NCI-H1417 treated with DMSO at 0.1 percent for 48 hours (cell line): ENCODE measurements around the gene CRISP1.
"Not testable (repeated sequence)": the region's sequence is repeated elsewhere in the genome, so short reads cannot be mapped to it uniquely, and the experiment has no call there.

ENCODE experiments used
- DNase-seq: peaks from one replicate; lab custom pipeline; 2025; lab: John Stamatoyannopoulos, UW

Gene CRISP1

GRCh38 chr6:49839957-49840356 is 26.4 kb downstream of the CRISP1 start:
- DNase-seq: no peak

GRCh38 chr6:49839162-49839561 is 27.2 kb downstream of the CRISP1 start:
- no peak for DNase-seq

GRCh38 chr6:49835140-49835539 is 31.2 kb downstream of the CRISP1 start:
- DNase-seq: no peak

GRCh38 chr6:49833386-49833785 is 32.9 kb downstream of the CRISP1 start:
- DNase-seq: no peak

DNA sequence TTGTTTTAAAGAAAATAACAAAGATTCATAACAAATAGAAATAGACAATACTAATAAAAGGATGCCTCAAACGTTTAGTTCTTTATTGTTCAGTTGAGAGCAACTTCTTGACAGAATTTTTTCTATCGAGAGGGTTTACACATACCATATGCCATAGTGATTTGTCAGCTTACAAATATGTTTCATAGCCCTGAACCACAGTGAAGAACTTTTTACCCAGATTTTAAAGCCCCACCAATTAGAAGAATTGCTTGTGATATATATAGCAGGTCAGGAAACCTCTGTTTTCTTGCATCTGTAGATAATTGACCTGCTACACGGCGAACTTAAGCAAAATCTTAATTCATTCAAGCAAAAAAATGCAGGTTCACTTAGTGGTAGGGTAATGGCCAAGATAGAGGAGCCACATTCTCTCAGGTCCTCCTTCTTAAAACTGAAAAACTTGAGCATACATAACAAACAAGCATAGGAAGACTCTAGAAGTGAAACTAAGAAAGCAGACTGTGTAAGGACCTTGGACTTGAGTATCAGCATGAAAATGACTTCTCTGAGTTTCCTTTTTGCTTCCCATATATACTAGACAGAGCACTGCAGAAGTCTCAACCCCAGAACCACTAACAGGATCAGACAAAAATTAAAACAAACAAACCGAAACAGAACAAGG is 39.5 kb downstream of the CRISP1 start:
- DNase-seq: no peak

DNA sequence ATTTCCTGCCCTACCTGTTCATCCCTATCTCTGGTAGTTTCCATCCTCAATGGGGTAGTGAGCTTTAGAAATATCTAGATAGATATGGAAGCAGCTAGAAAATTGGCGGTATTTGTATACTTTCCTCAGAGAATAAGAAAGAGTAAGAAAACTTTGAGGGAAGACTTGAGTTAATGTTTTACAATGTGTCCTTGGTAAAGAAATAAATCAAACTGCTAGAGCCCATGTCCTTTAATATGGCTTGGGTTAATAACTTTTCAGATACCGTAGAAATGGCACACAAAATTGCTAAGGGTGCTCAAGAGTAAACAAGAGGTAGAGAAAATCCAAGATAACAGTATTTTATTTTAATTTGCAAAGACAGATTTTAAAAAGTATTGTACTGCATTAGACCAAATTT is 51.2 kb downstream of the CRISP1 start:
- no peak for DNase-seq

- no peak for DNase-seq
These were observed 53.1 kb downstream of the CRISP1 start for GRCh38 chr6:49813248-49813647.

GRCh38 chr6:49806145-49806544 is 60.2 kb downstream of the CRISP1 start:
- no peak for DNase-seq

DNA sequence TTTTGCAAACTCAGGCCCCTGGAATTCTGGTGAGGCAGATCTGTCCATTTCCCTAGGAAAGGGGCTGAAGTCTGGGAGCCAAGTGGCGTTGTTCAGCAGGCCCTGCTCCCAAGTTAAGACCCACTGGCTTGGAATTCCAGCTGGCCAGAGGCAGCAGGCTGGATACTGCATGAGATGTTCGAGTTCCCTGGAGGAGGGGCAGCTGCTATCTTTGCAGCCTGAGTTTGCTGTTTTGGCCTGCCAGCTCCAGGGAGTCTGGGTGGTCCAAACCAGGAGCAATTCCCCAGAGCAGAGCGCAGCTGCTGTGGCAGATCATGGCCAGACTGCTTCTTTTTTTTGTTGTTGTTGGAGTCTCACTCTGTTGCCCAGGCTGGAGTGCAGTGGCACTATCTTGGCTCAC is 61.1 kb downstream of the CRISP1 start:
- DNase-seq: no peak

- no peak for DNase-seq
These were observed 64.8 kb downstream of the CRISP1 start for GRCh38 chr6:49801525-49801924.

DNA sequence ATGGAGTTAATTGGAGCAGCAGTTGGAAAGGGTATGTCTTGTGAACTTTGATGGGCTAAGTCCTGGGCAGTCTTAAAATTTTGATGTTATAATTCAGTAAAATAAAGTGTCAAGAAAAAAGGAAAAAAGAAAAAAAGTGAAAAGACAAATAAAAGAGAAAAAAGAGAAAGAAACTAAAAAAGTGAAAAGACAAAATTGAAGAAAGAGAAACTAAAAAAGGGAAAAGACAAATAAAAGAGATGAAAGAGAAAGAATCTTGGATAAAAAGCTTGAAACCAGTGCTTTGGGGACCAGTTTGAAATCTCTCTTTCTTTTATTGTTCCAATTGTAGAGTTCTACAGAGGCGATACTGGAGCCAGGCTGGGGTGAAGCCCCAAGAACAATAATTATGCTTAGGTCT is 67.2 kb downstream of the CRISP1 start:
- no peak for DNase-seq

- DNase-seq: not testable (repeated sequence)
These were observed 69.4 kb downstream of the CRISP1 start for GRCh38 chr6:49796842-49797455.

DNA sequence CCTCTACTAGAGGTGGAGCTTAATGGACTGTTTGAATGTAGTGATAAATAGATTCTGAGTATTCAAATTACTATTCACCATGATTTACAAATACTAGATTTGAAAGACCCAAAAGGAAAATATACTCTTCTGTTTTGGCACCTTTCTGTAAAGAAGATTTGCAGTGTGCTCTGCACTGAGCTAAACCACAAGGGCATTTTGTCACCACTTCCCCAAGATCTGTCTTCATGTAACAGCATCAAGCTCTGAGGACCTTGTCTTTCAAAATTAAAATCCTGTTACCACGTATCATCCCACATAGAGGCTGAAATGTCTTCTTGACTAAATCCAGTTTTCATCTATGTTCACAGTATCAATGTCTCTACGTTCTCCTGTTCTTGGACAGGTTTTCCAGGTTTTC is 76.0 kb downstream of the CRISP1 start:
- no peak for DNase-seq

GRCh38 chr6:49787176-49787575 is 79.2 kb downstream of the CRISP1 start, which contains the start of gene PGK2:
TSS of gene PGK2 (minus strand) at chr6:49787285. CDS start at chr6:49787187, 98 bp downstream.
- no peak for DNase-seq

- no peak for DNase-seq
These were observed 82.1 kb downstream of the CRISP1 start for GRCh38 chr6:49784272-49784671.
